Cardiac fibroblast (primary cell): ENCODE results near the gene METAP1D.
"Not testable (repeated sequence)": the region's sequence is repeated elsewhere in the genome, so short reads cannot be mapped to it uniquely, and the experiment has no call there.

ENCODE experiments used
- DNase-seq, 2 donors: peaks; one replicate each; pipeline versions ENCODE4 v3.0.0 to v3.0.0-alpha.2; 2010; ENCODE audit warnings: low read depth in 2 of 2
- H3K4me3 ChIP-seq, 2 donors: replicated peaks in 1 of 2; 1 replicate in 1 of 2; 2 replicates in 1 of 2; pipeline ENCODE4 v1.5.1; 2011; ENCODE audit warnings: low read depth in 2 of 2, low read length in 2 of 2, mild to moderate bottlenecking in 2 of 2, moderate library complexity in 1 of 2
- CTCF ChIP-seq: IDR thresholded peaks from one replicate; pipeline ENCODE4 v1.5.1; 2011; ENCODE audit warnings: low read depth, mild to moderate bottlenecking, low read length, inconsistent platforms

The METAP1D gene

DNA sequence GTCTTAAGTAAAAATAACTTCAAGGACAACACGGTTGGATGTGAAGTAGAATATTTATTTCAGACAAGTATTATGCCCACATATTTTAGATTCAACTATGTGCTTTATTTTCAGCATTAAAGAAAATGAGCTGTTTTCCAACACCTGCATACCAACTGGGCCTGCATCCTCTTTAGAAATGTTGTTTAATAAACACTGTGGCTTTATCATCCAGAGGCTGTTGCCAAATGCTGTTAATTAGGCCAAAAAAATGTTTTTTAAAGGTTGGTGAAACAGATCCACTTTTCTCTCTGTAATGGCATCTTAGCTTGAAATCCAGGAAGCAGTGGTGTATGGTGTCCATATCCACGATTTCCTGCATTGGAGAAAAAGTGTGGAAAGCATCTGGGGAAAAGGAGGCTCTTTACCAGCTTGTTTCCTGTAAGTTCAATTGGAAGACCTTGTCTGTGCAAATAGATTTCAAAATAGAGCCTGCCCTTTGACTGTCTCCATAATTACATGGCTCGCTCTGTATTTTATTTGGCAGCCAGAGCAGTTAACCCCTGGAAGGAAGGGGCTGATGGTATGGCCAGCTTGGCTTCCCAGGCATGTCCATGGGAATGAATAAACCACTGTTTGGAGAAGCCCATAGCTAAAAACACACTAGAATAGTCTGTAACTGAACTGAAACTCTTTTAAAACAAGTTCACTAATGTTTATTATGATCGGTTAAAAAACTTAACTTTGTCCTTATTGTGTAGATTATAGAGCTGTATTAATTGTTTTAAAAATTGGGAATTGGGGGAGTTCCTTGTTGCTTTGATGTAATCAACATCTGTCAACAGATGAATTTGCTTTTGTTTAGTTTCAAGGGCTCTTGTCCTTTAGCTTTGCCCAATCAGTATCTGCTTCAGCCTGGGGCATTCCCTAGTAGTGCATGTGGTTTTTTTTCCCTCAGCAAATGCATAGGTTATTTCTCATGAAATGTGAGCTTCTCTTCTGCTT lies 52.5 kb downstream of the METAP1D start:
- H3K4me3 ChIP-seq, result no peak overlapping the region
- peak; percentile 27 to 64 for DNase-seq
- TF ChIP-seq CTCF, result no peak

GRCh38 chr2:172053486-172053885 lies 53.7 kb downstream of the METAP1D start:
- no peak overlapping the region for H3K4me3 ChIP-seq
- no peak for TF ChIP-seq CTCF
- no peak for DNase-seq

GRCh38 chr2:172056293-172056692 lies 56.5 kb downstream of the METAP1D start:
- TF ChIP-seq CTCF, result no peak
- peak in 1 of 2 donors; percentile 12 for DNase-seq

GRCh38 chr2:172058660-172059059 lies 58.9 kb downstream of the METAP1D start:
- TF ChIP-seq CTCF, result no peak
- DNase-seq, result no peak

More at GRCh38 chr2:172056293-172056692, 56.5 kb downstream of the METAP1D start:
- no peak overlapping the region for H3K4me3 ChIP-seq

DNA sequence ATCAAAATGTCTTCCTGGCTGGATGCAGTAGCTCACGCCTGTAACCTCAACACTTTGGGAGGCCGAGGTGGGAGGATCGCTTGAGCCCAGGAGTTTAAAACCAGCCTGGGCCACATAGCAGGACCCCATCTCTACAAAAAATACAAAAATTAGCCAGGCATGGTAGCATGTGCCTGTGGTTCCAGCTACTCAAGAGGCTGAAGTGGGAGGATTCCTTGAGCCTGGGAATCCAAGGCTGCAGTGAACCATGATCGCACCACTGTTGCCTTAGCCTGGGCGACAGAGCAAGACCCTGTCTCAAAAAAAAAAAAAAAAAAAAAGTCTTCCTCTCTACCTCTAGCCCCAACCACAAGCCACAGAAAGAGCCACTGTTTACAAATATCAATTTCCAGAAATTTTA lies 60.4 kb downstream of the METAP1D start:
- DNase-seq, H3K4me3 ChIP-seq: not testable (repeated sequence)

More at GRCh38 chr2:172058660-172059059, 58.9 kb downstream of the METAP1D start:
- H3K4me3 ChIP-seq, result no peak overlapping the region

GRCh38 chr2:172062402-172063004 lies 62.8 kb downstream of the METAP1D start:
- no peak overlapping the region for H3K4me3 ChIP-seq
- TF ChIP-seq CTCF, result no peak
- no peak for DNase-seq

- no peak for TF ChIP-seq CTCF
- no peak overlapping the region for H3K4me3 ChIP-seq
- DNase-seq, result no peak
These were observed 63.7 kb downstream of the METAP1D start for GRCh38 chr2:172063446-172063845.
